Activated T-cell treated with anti-CD3 and anti-CD28 coated beads, Interleukin-2, amount 50 U/mL, for 1 hour (primary cell): Measurements from ENCODE around the gene SLC39A11.
"Not testable (repeated sequence)": the region's sequence is repeated elsewhere in the genome, so short reads cannot be mapped to it uniquely, and the experiment has no call there.

Source experiments
- DNase-seq: peaks from one replicate; pipeline ENCODE4 v3.0.0-alpha.2; 2020

SLC39A11 gene

DNA sequence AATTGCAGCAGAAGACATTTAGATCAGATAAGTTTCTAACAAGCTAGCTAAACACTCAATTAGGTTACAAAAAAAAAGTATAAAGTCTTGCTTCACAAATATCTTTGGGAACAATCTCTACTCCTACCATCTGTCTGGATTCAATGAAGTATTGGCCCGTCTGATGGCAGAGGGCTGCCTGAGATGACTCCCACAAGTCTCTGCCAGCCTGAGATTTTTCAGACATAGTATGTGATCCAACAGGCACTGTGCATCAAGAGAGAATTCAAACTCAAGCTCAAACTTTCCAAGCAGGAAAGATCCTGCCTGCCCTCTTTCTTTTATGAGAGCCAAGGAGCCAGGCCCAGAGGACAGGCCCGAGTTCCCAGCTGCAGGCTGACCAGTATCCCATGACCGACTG is 22.6 kb downstream of the SLC39A11 start:
- no peak for DNase-seq

DNA sequence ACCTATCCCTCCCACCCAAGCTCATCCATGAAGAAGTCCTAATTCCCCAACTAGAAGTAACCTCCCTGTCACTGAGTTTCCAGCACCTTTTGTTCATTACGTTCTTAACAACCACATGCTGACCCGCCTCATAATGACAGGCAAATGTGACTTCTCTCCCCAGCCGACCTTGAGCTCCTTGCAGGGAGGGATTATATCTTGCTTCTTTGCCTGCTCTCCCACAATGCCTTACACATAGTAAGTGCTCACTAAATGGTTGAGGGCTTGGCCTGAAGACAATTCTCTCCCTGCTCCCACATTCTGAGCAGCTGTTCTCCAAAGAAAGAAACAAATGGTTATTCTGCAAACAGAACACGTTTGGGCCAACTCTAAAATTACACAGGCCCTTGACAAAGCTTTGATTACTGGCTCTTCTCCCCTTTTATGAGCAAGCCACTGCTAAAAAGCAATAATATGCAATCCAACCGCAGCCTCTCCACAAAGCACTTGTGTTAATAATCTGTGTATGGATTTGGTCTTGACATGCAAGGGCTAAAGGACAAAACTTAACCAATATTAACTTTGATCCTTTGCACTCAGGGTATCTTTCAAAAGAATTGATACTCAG is 23.2 kb downstream of the SLC39A11 start:
- DNase-seq = no peak

DNA sequence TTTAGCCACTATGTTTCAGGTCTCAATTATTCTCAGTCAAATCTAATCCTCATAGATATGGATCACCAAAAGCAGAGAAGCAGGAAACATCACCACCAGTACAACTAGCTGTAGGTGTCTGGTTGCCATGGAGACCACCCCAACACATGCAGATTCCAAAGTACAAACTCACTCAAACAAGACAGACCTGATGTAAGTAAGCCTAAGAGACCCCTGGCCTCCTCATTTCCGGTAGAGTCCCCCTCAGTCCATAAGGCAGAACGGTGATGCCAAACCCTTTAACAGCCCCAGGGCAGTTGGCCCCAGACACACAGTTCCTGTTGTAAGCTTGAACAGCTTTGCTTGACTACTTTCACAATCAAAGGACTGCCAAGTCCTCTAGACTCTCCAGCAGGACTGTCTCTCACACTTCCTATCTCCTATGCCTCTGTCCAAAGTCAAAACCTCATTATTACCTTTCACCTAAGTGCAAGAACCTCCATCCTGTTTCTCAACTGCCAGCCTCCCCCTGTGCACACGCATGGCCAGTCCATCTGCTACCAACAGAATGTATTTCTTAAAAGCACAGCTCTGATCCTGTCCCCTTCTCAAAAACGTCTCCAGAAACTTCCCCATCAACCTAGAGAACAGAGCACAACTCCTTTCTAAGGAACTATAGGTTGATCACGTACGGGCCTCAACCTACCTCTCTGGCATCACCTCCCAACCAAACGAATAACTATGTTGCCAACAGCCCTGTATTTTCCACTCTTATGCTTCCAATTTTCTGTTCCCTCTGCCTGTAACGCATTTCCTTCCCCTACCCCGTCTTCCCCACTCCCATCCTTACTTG is 23.9 kb downstream of the SLC39A11 start:
- no peak for DNase-seq

DNA sequence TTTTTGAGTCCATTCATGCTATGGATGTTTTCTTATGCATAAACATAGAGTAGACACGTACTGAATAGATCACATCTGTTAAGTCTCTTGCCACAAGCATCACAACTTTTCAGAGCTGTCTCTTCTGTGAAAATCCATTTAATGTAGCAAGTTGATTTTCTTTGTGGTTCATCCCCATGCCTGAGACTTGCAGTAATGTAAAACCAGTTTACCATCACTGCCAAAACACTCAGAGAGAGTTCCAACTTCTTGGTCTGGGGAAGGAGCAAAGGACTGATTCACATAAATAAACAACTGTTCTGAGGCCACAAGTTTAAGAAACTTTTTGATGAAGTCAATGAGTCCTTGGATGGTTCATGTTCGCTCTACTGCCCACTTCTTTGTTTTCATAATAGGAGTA is 24.8 kb downstream of the SLC39A11 start:
- DNase-seq = not testable (repeated sequence)

DNA sequence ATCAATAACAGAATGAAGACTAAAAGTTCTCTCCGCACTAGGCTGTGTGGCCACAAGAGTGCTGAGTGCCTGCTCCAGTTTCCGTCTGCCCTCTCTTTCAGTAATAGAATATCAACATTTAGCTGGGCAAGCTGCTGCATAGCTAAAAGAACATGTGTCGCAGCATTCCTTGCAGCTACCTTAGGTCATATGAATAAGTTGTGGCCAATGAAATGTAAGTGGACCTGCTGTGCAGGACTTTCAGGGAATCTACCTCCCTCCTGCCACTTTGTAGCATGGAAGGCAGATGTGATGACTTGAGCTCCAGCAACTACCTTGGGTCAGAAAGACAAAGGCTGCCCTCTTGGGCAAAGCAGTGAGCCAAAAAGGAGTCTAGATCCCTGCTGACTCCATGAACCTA is 25.4 kb downstream of the SLC39A11 start:
- no peak for DNase-seq

DNA sequence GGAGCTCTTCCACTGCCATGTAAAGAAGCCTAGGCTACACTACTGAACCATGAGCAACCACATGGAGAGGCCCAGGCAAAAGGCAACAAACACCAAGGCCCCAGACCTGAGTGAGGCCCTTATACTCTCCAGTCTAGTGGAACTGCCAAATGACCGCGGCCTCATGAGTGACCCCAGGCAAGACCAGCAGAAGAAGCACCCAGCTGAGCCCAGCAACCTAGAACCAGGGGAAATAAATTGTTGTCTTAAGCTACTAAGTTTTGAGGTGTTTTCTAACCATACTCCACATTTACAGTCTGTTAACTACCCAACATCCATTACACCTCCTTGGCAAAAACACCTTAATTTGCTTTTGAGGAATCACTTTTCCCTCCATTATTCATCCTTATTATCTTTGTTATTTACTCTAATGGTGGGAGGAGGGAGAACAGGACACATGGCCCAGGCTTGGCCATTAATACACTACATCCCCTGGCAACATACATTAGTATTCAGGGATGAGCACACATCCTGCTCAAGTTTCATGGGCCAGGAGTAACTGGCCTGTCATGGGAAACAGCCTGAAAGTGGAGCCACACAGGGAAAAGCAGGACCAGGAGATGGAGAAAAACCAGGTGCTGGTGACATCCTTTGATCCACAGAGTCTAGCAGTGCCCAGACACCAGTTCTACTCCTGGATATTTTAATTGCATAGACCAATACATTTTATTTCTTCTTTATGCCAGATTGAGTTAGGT is 26.2 kb downstream of the SLC39A11 start:
- DNase-seq = no peak

DNA sequence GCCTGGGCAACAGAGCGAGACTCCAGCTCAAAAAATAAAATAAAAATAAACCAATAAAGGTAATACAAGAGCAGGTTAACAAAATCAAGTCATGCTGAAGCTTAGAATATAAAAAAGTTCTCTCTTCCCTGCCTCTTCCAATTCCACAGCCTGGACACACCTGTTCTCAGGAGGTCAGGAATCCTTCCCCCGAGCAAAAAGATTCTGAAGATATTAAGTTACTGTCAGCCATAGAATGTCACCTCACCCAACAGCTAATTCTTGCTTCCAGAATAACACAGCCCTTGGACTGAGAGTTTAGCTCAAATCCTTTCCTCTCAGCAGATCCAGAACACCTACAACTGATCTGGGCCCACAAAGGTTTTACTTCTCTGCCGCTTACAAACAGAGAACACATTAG is 27.1 kb downstream of the SLC39A11 start:
- DNase-seq = no peak

DNA sequence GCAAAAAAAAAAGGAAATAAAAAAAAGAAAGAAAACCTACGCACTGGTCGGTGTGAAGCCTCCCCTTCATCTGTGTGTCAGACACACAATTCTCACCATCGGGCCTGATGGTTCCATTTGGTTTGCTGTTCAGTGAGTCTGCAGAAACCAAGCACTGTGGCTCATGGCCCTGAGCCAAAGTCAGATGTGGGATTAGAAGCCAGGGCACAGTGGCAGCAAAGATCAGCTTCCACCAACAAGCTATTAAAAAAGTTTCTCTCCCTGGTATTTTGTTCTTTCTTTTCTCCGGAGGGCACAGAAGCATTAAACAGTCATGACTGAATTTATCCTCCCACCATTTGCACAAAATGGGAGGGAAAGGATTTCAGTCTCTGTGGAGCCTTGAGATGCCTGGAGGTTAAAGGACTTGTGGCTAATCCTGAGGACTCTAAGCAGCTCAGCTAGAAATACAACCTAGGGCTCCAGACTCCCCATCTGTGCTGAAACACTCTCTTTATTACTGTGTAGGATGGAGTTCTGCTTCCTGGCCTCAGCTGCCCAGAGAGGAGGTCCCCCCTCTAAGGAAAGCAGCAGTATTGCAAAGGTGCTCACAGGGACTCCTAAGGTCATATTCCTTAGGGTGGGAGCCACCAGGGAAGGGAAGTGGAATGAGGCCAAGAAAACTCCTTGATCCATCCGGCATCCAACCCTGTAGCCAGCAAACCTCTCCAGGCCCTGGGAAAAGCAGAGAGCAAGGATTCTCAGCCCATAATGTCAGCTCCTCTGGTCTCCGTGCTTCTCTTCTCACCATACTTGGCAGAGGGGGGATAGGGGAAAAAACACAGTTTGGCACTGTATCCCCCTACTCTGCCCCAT is 28.2 kb downstream of the SLC39A11 start:
- DNase-seq = no peak

DNA sequence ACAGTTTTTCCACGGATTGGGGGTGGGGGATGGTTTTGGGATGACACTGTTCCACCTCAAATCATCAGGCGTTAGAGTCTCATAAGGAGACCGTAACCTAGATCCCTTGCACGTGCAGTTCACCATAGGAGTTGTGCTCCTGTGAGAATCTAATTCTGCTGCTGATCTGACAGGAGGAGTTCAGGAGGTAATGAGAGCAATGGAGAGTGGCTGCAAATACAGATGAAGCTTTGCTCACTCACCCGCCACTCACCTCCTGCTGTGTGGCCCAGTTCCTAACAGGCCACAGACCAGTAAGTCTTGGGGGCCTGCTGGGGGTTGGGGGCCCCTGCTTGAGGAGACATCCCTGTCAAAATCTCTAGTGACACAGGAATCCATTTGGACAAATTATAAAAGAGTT is 29.8 kb downstream of the SLC39A11 start:
- no peak for DNase-seq

DNA sequence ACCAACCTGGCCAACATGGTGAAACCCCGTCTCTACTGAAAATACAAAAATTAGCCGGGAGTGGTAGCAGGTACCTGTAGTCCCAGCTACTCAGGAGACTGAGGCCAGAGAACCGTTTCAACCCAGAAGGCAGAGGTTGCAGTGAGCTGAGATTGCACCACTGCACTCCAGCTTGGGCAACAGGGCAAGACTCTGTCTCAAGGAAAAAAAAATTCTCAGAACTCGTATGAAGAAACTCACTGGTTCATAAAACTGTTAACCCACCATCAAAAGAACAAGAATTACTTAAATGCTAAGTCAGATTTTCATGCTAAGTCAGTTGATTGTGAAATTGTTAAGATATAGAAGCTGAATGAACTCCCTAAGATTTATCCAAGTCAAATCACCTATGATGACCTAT is 31.3 kb downstream of the SLC39A11 start:
- no peak for DNase-seq

DNA sequence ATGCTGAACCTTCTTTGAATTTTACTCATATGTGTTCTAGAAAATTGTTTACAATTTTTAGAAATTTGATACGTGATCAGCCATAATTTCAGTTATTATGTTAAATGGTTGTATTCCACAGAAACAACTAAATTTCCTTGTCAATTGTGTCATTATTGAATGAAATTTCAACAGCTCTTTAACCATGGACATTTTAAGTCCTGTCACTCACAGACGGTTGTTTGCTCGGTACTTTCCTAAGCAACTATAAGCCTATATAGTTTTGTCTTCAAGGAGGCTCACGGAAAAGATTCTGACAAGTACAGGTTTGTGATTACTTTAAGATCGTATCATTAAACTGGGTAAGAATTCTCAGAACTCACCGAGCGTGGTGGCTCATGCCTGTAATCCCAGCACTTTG is 31.8 kb downstream of the SLC39A11 start:
- DNase-seq = no peak

DNA sequence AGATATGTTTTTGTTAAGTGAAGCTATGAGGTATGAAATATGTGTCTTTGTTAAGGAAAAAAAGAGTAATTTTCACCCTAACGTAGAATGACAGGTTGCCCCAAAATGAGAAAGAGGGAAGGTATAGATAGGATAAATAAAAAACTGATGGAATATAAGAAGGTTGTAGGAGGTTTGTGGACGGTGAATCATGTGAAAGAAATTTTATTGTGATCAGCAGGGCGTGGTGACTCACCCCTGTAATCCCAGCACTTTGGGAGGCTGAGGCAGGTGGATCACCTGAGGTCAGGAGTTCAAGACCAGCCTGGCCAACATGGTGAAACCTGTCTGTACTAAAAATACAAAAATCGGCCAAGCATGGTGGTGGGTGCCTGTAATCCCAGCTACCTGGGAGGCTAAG is 32.8 kb downstream of the SLC39A11 start:
- DNase-seq = not testable (repeated sequence)

DNA sequence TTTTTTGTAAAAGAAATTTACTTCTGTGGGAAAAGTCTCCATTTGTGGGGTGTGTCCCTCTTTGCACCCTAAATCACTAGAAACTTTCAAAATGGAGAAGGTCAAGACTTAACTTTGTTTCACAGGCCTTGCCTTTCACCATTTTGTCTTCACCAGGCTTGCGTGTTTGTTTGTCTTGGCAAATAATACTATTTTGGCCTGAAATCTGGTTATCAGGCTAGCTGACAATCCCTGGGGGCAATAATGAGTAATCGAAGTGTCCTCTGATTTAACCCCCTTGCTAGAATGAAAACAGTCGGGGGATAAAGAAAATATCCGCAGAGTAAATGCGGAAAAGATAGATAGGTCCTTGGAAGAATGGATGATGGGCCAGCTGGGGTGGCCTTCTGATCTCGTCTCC is 34.5 kb downstream of the SLC39A11 start:
- DNase-seq = no peak

DNA sequence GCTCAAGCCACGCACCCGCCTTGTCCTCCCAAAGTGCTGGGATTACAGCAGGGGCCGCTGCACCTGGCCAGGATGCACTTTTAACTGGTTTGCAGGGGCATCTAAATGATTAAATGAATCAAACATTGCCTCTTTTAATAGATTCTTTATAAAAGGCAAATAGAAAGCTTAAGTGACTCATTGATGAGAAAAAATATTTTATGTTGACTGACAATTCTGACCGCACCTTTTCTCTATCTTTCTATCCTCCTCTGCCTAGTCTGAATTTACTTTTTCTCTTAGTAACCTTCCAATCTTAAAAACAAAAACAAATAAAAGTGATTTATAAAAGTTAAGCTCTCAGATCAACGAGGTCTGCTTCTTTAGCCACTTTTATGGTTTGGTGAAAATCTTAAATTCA is 35.3 kb downstream of the SLC39A11 start:
- no peak for DNase-seq

DNA sequence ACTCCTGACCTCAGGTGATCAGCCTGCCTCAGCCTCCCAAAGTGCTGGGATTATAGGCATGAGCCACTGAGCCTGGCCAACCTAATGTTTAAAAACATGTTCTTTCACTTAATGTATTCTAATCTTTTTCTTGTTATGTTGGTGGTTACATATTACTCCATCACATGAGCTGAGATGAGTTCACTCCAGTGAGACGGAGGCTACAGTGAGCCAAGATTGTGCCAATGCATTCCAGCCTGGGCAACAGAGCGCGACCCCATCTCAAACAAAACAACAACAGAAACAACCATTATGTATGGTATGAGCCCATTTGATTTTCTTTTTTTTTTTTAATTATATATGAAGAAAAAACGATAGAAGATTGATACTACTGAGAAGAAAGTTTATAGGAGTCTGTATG is 39.6 kb downstream of the SLC39A11 start:
- no peak for DNase-seq

DNA sequence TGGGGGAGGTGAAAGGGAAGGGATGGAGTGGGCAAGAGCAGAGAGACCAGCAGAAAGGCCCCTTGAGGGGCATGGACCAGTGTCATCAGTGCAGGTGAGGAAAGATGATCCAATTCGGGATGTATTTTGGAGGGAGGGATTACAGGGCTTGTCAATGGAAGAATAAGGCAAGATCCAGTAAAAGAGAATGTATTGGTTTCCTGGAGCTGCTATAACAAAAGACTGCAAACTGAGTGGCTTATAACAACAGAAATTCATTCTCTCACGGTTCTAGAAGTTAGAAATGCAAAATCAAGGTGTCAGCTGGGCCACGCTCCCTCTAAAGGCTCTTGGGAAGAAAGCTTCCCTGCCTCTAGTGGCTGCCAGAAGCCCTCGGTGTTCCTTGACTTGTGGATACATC is 41.7 kb downstream of the SLC39A11 start:
- DNase-seq = no peak

DNA sequence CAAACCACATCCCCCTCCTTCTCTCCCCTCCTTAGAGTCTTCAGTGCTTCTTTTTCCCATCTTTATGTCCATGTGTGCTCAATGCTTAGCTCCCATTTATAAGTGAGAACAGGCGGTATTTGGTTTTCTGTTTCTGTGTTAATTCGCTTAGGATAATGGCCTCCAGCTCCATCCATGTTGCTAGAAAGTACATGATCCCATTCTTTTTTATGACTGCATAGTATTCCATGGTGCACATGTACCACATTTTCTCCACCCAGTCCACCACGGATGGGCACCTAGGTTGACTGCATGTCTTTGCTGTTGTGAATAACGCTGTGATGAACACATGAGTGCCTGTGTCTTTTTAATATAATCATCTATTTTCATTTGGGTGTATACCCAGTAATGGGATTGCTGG is 44.3 kb downstream of the SLC39A11 start:
- no peak for DNase-seq

DNA sequence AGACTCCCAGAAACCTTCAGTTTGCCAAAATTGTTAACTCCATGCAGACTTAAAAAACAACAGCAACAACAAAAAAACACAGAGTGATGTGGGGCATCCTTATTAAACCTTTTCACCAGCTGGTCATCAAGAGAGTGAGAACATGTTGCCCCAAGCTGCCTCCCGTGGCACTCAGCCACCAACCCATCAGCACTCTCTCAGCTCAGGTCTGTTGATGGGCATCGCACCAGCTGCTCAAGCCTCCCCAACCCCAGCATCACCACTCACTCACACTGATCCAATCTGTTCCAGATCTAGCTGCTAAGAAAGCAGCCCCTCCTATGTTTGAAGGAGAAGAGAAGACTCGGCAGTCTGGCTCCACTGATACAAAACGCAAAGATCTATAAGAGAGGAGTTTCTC is 46.8 kb downstream of the SLC39A11 start:
- DNase-seq = no peak

DNA sequence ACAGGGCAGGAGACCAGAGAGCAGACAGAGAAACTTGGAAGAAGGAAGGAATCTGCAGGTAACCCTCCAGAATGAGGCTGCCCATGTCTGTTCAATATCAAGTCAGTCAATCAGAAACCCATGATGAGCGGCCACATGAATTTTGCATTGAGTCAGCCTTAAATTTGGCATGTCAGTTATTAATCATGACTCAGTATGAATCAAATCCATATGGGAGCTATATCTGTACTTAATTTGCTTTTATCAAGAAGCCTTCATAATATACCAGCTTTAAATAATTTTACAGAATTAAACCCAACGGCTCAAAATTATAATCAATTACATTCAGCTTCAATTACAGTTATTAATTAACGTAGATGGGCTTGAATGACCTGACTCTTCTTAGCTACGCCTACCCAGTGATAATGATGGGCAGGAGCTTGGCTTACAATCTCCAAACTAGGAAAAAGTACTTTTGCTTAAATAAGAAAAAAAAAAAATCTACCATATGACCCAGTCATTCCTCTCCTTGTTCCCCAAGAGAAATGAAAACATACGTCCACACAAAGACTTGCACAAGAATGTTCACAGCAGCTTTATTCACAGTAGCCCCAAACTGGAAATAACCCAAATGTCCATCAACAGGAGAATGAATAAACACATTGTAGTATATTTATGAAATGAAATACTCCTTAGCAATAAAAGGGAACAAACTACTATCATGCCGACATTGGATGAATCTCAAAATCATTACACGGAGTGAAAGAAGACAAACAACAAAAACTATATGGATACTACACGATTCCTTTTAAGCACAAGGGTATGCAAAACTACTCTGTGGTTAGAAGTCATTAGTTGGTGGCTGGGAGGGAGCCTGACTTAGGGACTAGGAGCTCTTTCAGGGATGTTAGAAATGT is 48.6 kb downstream of the SLC39A11 start:
- no peak for DNase-seq

DNA sequence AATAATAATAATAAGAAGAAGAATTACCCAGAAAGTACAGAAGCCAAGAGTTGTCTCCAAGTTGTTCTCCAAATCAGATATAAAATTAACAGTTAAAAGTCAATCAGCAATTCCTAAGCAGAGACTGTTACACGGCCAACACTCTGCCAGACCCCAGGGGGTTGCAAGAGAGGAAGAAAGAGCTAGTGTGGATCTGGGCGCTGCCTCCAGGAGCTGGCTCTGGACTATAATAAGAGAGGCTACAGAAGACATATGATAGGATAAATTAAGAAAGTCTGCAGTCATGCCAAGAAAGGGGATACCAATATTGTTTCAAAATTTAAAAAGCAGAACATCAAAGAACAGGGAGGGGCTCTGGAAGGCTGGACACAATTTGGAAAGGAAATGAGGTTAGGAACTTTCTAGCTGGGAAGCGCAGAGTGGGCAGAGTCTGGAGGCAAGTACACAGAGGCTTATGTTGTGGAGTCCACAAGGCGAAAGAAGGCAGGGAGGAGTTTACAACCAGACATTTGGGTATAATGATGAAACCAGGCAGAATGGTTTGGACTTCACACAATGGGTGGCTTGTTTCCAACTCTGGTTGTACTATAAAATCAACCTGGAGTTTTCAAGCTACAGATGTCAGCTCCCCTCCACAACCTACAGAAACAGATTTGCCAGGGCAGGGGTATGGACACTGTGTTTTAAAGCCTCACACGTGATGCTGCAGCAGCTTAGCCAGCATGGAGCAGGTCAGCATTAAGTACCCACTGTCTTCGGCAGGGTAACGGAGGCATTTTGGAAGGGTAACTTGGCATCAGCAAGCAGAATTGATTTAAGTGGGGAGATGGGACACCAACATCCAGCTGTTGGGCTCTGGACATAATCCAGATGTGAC is 49.4 kb downstream of the SLC39A11 start:
- DNase-seq = no peak

DNA sequence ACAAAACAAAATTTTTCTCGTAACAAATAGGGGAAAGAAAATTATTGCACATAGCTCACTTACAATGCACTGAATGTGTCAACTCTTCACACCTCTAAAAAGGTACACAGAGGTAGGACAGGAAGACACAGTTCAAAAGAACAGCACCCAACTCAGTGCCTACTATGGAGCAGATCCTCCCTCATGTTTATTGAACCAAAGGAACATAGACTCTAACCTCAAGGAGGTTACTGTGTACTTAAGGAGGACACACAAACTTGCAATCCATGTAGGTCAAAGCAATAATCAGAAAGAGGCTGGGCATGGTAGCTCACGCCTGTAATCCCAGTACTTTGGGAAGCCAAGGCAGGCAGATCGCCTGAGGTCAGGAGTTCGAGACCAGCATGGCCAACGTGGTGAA is 50.3 kb downstream of the SLC39A11 start:
- no peak for DNase-seq
